CD14-positive monocyte (primary cell): ENCODE results near the gene VAT1L. TPM values are rescaled to one million over a fixed set of nuclear protein-coding genes. Genes with fewer than 3 reads are reported as not detected.

Experiments
- DNase-seq, 3 donors: peaks; one replicate each; pipeline ENCODE4 v3.0.0-alpha.2; 2011 to 2022
- H2AFZ ChIP-seq: 2 replicates; pipeline ENCODE4 v1.6.0; 2012; ENCODE audit warnings: mild to moderate bottlenecking, low read depth, low read length, inconsistent platforms; ENCODE audit not compliant: insufficient read depth, poor library complexity, severe bottlenecking
- H3K27ac ChIP-seq, 2 donors: 1 replicate in 1 of 2; 2 replicates in 1 of 2; pipeline ENCODE4 v1.5.1; 2012 to 2013; ENCODE audit warnings: low read length in 2 of 2, control low read depth in 1 of 2, inconsistent platforms in 1 of 2, low read depth in 1 of 2, mild to moderate bottlenecking in 1 of 2
- H3K27me3 ChIP-seq, 2 donors: one replicate each; pipeline versions ENCODE4 v1.6.0 to v1.6.1; 2011 to 2013; ENCODE audit warnings: low read length in 2 of 2; ENCODE audit not compliant: control insufficient read depth in 2 of 2, insufficient read depth in 2 of 2
- H3K36me3 ChIP-seq, 2 donors: replicated peaks in 1 of 2; 1 replicate in 1 of 2; 2 replicates in 1 of 2; pipeline versions ENCODE4 v1.5.1 to v1.6.1; 2012 to 2013; ENCODE audit warnings: low read length in 2 of 2, control low read depth in 1 of 2, inconsistent platforms in 1 of 2, mild to moderate bottlenecking in 1 of 2; ENCODE audit not compliant: insufficient read depth in 2 of 2, control insufficient read depth in 1 of 2
- H3K4me1 ChIP-seq, 2 donors: 1 replicate in 1 of 2; 2 replicates in 1 of 2; pipeline versions ENCODE4 v1.5.1 to v1.6.1; 2012 to 2013; ENCODE audit warnings: low read length in 2 of 2, control low read depth in 1 of 2, inconsistent platforms in 1 of 2, mild to moderate bottlenecking in 1 of 2, moderate library complexity in 1 of 2; ENCODE audit not compliant: insufficient read depth in 2 of 2, control insufficient read depth in 1 of 2
- H3K4me2 ChIP-seq: replicated peaks from 2 replicates; pipeline ENCODE3; 2012; ENCODE audit warnings: low read length, moderate library complexity, mild to moderate bottlenecking; ENCODE audit not compliant: poor library complexity, severe bottlenecking; ENCODE audit errors: extremely low read depth
- H3K4me3 ChIP-seq, 3 experiments: fragments of 200-600 bp in 1 of 3; sonication (generic) in 1 of 3; replicated peaks in 1 of 3; 1 replicate in 2 of 3; 2 replicates in 1 of 3; pipeline ENCODE4 v1.5.1; 2011 to 2013; ENCODE audit warnings: low read length in 3 of 3, mild to moderate bottlenecking in 3 of 3, control low read depth in 2 of 3, low read depth in 2 of 3, inconsistent platforms in 1 of 3, moderate library complexity in 1 of 3
- H3K79me2 ChIP-seq: 2 replicates; pipeline ENCODE4 v1.6.0; 2012; ENCODE audit warnings: mild to moderate bottlenecking, control low read depth, inconsistent platforms, low read length, moderate library complexity; ENCODE audit not compliant: insufficient read depth
- H3K9ac ChIP-seq: 2 replicates; pipeline ENCODE4 v1.6.0; 2017; ENCODE audit warnings: low read length, mild to moderate bottlenecking; ENCODE audit not compliant: insufficient read depth, poor library complexity, severe bottlenecking
- H3K9me3 ChIP-seq, 2 donors: replicated peaks in 1 of 2; 1 replicate in 1 of 2; 2 replicates in 1 of 2; pipeline versions ENCODE4 v1.5.1 to v1.6.1; 2012 to 2013; ENCODE audit warnings: low read length in 2 of 2, control low read depth in 1 of 2; ENCODE audit not compliant: control insufficient read depth in 1 of 2, insufficient read depth in 1 of 2
- H4K20me1 ChIP-seq: 2 replicates; pipeline ENCODE4 v1.6.0; 2012; ENCODE audit warnings: mild to moderate bottlenecking, low read length, control low read depth, moderate library complexity; ENCODE audit not compliant: insufficient read depth
- H3K27ac Mint-ChIP-seq, 7 donors: one replicate each; pipeline ENCODE4 v1.8.0; 2020; ENCODE audit warnings: mild to moderate bottlenecking in 7 of 7, mixed read lengths in 7 of 7, moderate library complexity in 6 of 7, inconsistent platforms in 2 of 7
- H3K27me3 Mint-ChIP-seq, 3 donors: one replicate each; pipeline ENCODE4 v1.8.0; 2021 to 2022; ENCODE audit warnings: low read depth in 3 of 3, mild to moderate bottlenecking in 3 of 3, mixed read lengths in 3 of 3, moderate library complexity in 3 of 3, inconsistent platforms in 1 of 3
- H3K36me3 Mint-ChIP-seq, 2 donors: one replicate each; pipeline ENCODE4 v1.8.0; 2020; ENCODE audit warnings: mixed read lengths in 2 of 2, inconsistent platforms in 1 of 2, mild to moderate bottlenecking in 1 of 2
- H3K4me1 Mint-ChIP-seq: one replicate; pipeline ENCODE4 v1.8.0; 2020; ENCODE audit warnings: mild to moderate bottlenecking, mixed read lengths
- H3K4me3 Mint-ChIP-seq, 2 donors: one replicate each; pipeline ENCODE4 v1.8.0; 2020; ENCODE audit warnings: mild to moderate bottlenecking in 2 of 2, mixed read lengths in 2 of 2, moderate library complexity in 1 of 2
- H3K9me3 Mint-ChIP-seq, 7 donors: one replicate each; pipeline ENCODE4 v1.8.0; 2020 to 2022; ENCODE audit warnings: mixed read lengths in 7 of 7, mild to moderate bottlenecking in 6 of 7, moderate library complexity in 6 of 7, inconsistent platforms in 2 of 7
- WGBS: methylation state at CpG from one replicate; pipeline ENCODE4 v1.1.5; 2013; ENCODE audit warnings: missing lambda C conversion rate; ENCODE audit not compliant: insufficient coverage; 5-methylcytosine and 5-hydroxymethylcytosine counted together
- intact Hi-C, 2 donors: fragments of 100-400 bp; cut with micrococcal nuclease; formaldehyde crosslinking; loops; one replicate each; pipeline versions ENCODE4 v1.15.0 to v1.15.1; 2023
- polyA plus RNA-seq, 3 donors: library from polyadenylated mRNA; depleted of rRNA in 1 of 3; unstranded in 2 of 3; stranded (reverse) in 1 of 3; fragments of 300-500 nt in 2 of 3; fragments of >200 nt in 1 of 3; fragmentation: Illumina TruSeq in 2 of 3; gene quantifications; 1 replicate in 2 of 3; 2 replicates in 1 of 3; pipeline ENCODE4 v1.2.3, GENCODE V29; 2012 to 2021
- TF ChIP-seq, protein P1 (sequence below): fragments of 200-600 bp; IDR thresholded peaks from one replicate; pipeline ENCODE4 v1.8.0; 2022; ENCODE audit warnings: antibody characterized with exemption, mild to moderate bottlenecking

The VAT1L gene
- polyA plus RNA-seq, 3 donors, result not detected

DNA sequence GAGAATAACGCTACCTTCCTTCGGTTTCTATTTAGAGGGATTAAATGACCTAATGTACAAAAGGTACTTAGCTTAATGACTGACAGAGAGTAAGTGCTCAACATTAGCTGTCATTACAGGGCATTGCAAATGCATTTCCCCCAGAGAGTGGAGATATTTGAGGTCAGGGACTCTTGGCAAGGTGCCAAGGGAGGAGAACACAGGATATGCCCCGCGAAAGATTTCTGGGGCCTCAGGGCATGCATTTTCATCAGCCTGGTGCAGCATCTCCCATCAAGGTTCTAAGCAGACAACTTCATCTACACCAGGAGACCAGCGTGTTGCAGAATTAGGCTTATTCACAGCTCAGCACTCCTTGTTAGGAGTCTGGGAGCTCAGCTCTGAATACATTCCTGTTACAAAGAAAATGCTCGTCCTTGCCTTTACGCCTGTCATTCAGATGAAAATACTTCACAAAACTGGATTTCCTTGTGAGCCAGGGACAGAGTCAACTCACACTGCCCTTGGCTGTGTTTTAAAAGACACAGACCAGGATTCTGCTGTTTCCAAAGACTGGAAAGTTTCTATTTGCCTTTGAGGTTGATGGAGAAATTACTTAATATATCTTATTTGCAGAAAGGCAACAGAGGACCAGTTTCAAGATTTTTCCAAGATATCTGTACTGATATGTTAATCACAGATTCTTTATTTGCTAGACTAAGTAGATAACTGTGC is 108.2 kb downstream of the VAT1L start:
- no peak overlapping the region for H2AFZ ChIP-seq
- no peaks in the 10 kb centered on the region for H3K9me3 ChIP-seq
- no peak overlapping the region for H3K27ac ChIP-seq
- H3K4me1 Mint-ChIP-seq, result no peaks in the 10 kb centered on the region
- H3K4me3 ChIP-seq, result no peak overlapping the region
- no peaks in the 10 kb centered on the region for H3K27me3 ChIP-seq
- H3K4me2 ChIP-seq, result no peak overlapping the region
- intact Hi-C loops, result no loop called here
- no peaks in the 10 kb centered on the region for H3K36me3 Mint-ChIP-seq
- no peaks in the 10 kb centered on the region for H4K20me1 ChIP-seq
- no peaks in the 10 kb centered on the region for H3K36me3 ChIP-seq
- TF ChIP-seq, protein P1, sequence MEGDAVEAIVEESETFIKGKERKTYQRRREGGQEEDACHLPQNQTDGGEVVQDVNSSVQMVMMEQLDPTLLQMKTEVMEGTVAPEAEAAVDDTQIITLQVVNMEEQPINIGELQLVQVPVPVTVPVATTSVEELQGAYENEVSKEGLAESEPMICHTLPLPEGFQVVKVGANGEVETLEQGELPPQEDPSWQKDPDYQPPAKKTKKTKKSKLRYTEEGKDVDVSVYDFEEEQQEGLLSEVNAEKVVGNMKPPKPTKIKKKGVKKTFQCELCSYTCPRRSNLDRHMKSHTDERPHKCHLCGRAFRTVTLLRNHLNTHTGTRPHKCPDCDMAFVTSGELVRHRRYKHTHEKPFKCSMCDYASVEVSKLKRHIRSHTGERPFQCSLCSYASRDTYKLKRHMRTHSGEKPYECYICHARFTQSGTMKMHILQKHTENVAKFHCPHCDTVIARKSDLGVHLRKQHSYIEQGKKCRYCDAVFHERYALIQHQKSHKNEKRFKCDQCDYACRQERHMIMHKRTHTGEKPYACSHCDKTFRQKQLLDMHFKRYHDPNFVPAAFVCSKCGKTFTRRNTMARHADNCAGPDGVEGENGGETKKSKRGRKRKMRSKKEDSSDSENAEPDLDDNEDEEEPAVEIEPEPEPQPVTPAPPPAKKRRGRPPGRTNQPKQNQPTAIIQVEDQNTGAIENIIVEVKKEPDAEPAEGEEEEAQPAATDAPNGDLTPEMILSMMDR, result no peak
- peaks cover 0 to 3% (median 2%) of the 10 kb centered on the region in 3 donors for H3K27me3 Mint-ChIP-seq
- peaks cover 0 to 2% (median 0%) of the 10 kb centered on the region in 7 donors for H3K9me3 Mint-ChIP-seq
- H3K4me1 ChIP-seq, result no peaks in the 10 kb centered on the region
- H3K4me3 Mint-ChIP-seq, result no peak overlapping the region
- H3K27ac Mint-ChIP-seq, result no peak overlapping the region
- H3K79me2 ChIP-seq, result no peaks in the 10 kb centered on the region
- 35% methylated on average over 3 of the region's 7 CpGs for WGBS
- H3K9ac ChIP-seq, result no peak overlapping the region
- DNase-seq, result no peak

DNA sequence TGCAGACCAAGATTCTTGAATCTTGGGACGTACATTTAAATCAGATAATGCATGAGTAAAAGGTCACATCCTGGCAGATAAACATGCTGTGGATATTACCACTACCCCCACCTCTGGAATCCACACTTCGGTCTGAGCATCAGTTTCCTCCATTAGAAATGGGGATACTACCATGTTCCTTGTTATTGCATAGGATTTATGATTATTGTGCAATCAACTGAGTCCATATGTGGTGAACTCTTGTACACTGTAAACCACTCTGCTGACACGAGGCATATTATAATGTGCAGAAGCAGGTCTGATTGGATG is 108.7 kb downstream of the VAT1L start:
- H3K4me1 Mint-ChIP-seq, result no peaks in the 10 kb centered on the region

More for the DNA sequence above, 108.7 kb downstream of the VAT1L start:
- Histone ChIP-seq H3K4me2 (no peak overlapping the region), H3K4me1 (no peaks in the 10 kb centered on the region), H3K79me2 (no peaks in the 10 kb centered on the region), H3K9me3 (no peaks in the 10 kb centered on the region), H3K27ac (no peak overlapping the region), H2AFZ (no peak overlapping the region), H3K4me3 (no peak overlapping the region), H3K36me3 (no peaks in the 10 kb centered on the region), H3K27me3 (no peaks in the 10 kb centered on the region), H4K20me1 (no peaks in the 10 kb centered on the region), H3K9ac (no peak overlapping the region)
- Mint-ChIP-seq H3K27me3 (peaks cover 0 to 3% (median 2%) of the 10 kb centered on the region in 3 donors), H3K4me3 (no peak overlapping the region), H3K36me3 (no peaks in the 10 kb centered on the region), H3K9me3 (peaks cover 0 to 2% (median 0%) of the 10 kb centered on the region in 7 donors), H3K27ac (no peak overlapping the region)
- TF ChIP-seq, protein P1, result no peak
- WGBS, result no CpG with 5 or more reads among the region's 3 CpGs
- DNase-seq, result no peak
- intact Hi-C loops, result no loop called here
